ENCODE results near the gene PHLDB3.
A peak's percentile ranks its signal among the peaks of the same experiment; 100 is the strongest.
"Not testable (repeated sequence)": the region's sequence is repeated elsewhere in the genome, so short reads cannot be mapped to it uniquely, and the experiment has no call there.

Gene PHLDB3

GRCh38 chr19:43527860-43528622, 23.5 kb upstream of the PHLDB3 start:
- DNase-seq (ENCODE audit: low spot score): no peak

GRCh38 chr19:43526884-43527859, 22.6 kb upstream of the PHLDB3 start, which contains the start of gene ETHE1:
Gene ETHE1, minus strand, starts transcription at chr19:43527201. Its CDS starts 24 bp downstream, at chr19:43527177.
- peak; percentile 24 for DNase-seq (ENCODE audit: low spot score)

GRCh38 chr19:43525836-43526771, 21.6 kb upstream of the PHLDB3 start:
- DNase-seq (ENCODE audit: low spot score): no peak

GRCh38 chr19:43524922-43525835, 20.6 kb upstream of the PHLDB3 start:
- no peak for DNase-seq (ENCODE audit: low spot score)

- not testable (repeated sequence) for DNase-seq (ENCODE audit: low spot score)
These were observed 19.1 kb upstream of the PHLDB3 start for GRCh38 chr19:43523696-43524095.

- DNase-seq (ENCODE audit: low spot score): no peak
These were observed 18.4 kb upstream of the PHLDB3 start for GRCh38 chr19:43522929-43523328.

- DNase-seq (ENCODE audit: low spot score): peak; percentile 87
These were observed 15.0 kb upstream of the PHLDB3 start for GRCh38 chr19:43519436-43520088.

GRCh38 chr19:43518051-43518450, 13.5 kb upstream of the PHLDB3 start:
- no peak for DNase-seq (ENCODE audit: low spot score)

- DNase-seq (ENCODE audit: low spot score): not testable (repeated sequence)
These were observed 7.9 kb upstream of the PHLDB3 start for GRCh38 chr19:43512399-43512798.

- DNase-seq (ENCODE audit: low spot score): no peak
These were observed 6.8 kb upstream of the PHLDB3 start for GRCh38 chr19:43511324-43511723.

- DNase-seq (ENCODE audit: low spot score): no peak
These were observed 6.2 kb upstream of the PHLDB3 start for GRCh38 chr19:43510713-43511112.

GRCh38 chr19:43507880-43508279, 3.3 kb upstream of the PHLDB3 start:
- DNase-seq (ENCODE audit: low spot score): no peak

GRCh38 chr19:43506629-43507028, 2.1 kb upstream of the PHLDB3 start:
- no peak for DNase-seq (ENCODE audit: low spot score)

GRCh38 chr19:43505941-43506340, 1.4 kb upstream of the PHLDB3 start:
- DNase-seq (ENCODE audit: low spot score): peak; percentile 9

- no peak for DNase-seq (ENCODE audit: low spot score)
These were observed 575 bp upstream of the PHLDB3 start for GRCh38 chr19:43505186-43505456.

- peak; percentile 90 for DNase-seq (ENCODE audit: low spot score)
These were observed 783 bp downstream of the PHLDB3 start for GRCh38 chr19:43503501-43504425.

GRCh38 chr19:43502419-43502976, 2.0 kb downstream of the PHLDB3 start:
- DNase-seq (ENCODE audit: low spot score): no peak

- DNase-seq (ENCODE audit: low spot score): no peak
These were observed 2.7 kb downstream of the PHLDB3 start for GRCh38 chr19:43501661-43502418.

Data from hematopoietic multipotent progenitor cell treated with erythropoietin and hydrocortisone succinate and interleukin-3 and kit ligand, for 17 days (in vitro differentiated cells).